Right atrium auricular region (tissue), 2 donors: ENCODE measurements around the gene FSD1L. TPM values are rescaled to one million over a fixed set of nuclear protein-coding genes. Genes with fewer than 3 reads are reported as not detected.

Experiments used
- DNase-seq: peaks from one replicate; pipeline ENCODE4 v3.0.0-alpha.2; 2019; ENCODE audit warnings: low spot score
- H3K27ac ChIP-seq, 2 donors: fragments of 200-600 bp; sonication (generic); 1 replicate in 1 of 2; 2 replicates in 1 of 2; pipeline ENCODE4 v1.5.1; 2016 to 2019
- H3K27me3 ChIP-seq, 2 donors: fragments of 200-600 bp; sonication (generic); one replicate each; pipeline versions ENCODE4 v1.5.1 to v1.6.0; 2017 to 2019
- H3K36me3 ChIP-seq: fragments of 200-600 bp; sonication (generic); one replicate; pipeline ENCODE4 v1.5.1; 2016
- H3K4me1 ChIP-seq, 2 donors: fragments of 200-600 bp; sonication (generic); one replicate each; pipeline versions ENCODE4 v1.5.1 to v1.6.0; 2017 to 2019
- H3K4me3 ChIP-seq, 2 donors: fragments of 200-600 bp; sonication (generic); 1 replicate in 1 of 2; 2 replicates in 1 of 2; pipeline ENCODE4 v1.5.1; 2017 to 2019; ENCODE audit warnings: mild to moderate bottlenecking in 1 of 2, moderate library complexity in 1 of 2
- H3K9me3 ChIP-seq, 2 donors: fragments of 200-600 bp; sonication (generic); one replicate each; pipeline ENCODE4 v1.5.1; 2019
- total RNA-seq, 2 donors: library from RNA; depleted of rRNA; stranded (reverse); fragments of >200 nt; gene quantifications; one replicate each; pipeline ENCODE4 v1.1.0, GENCODE V29; 2016
- TF ChIP-seq, protein P1 (sequence below), 2 donors: fragments of 200-600 bp; sonication (generic); IDR thresholded peaks; one replicate each; pipeline ENCODE4 v1.5.1; 2019; ENCODE audit warnings: antibody characterized with exemption in 2 of 2

FSD1L gene
- total RNA-seq, 2 donors from 2014 or later: 1.6 to 1.7 TPM

GRCh38 chr9:105418588-105419500, 29.0 kb upstream of the FSD1L start:
- Histone ChIP-seq H3K4me3 (no peak overlapping the region), H3K4me1 (no peaks in the 10 kb centered on the region), H3K9me3 (no peaks in the 10 kb centered on the region), H3K27ac (no peak overlapping the region), H3K36me3 (no peaks in the 10 kb centered on the region), H3K27me3 (no peaks in the 10 kb centered on the region)
- DNase-seq: no peak
- TF ChIP-seq, protein P1, sequence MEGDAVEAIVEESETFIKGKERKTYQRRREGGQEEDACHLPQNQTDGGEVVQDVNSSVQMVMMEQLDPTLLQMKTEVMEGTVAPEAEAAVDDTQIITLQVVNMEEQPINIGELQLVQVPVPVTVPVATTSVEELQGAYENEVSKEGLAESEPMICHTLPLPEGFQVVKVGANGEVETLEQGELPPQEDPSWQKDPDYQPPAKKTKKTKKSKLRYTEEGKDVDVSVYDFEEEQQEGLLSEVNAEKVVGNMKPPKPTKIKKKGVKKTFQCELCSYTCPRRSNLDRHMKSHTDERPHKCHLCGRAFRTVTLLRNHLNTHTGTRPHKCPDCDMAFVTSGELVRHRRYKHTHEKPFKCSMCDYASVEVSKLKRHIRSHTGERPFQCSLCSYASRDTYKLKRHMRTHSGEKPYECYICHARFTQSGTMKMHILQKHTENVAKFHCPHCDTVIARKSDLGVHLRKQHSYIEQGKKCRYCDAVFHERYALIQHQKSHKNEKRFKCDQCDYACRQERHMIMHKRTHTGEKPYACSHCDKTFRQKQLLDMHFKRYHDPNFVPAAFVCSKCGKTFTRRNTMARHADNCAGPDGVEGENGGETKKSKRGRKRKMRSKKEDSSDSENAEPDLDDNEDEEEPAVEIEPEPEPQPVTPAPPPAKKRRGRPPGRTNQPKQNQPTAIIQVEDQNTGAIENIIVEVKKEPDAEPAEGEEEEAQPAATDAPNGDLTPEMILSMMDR (IDR thresholded peaks at IDR 0.05): no peak

GRCh38 chr9:105419816-105420597, 27.8 kb upstream of the FSD1L start:
- Histone ChIP-seq H3K27me3 (no peaks in the 10 kb centered on the region), H3K9me3 (no peaks in the 10 kb centered on the region), H3K36me3 (no peaks in the 10 kb centered on the region), H3K27ac (no peak overlapping the region), H3K4me3 (no peak overlapping the region), H3K4me1 (no peaks in the 10 kb centered on the region)
- no peak for DNase-seq
- TF ChIP-seq, protein P1 (IDR thresholded peaks at IDR 0.05): no peak

DNA sequence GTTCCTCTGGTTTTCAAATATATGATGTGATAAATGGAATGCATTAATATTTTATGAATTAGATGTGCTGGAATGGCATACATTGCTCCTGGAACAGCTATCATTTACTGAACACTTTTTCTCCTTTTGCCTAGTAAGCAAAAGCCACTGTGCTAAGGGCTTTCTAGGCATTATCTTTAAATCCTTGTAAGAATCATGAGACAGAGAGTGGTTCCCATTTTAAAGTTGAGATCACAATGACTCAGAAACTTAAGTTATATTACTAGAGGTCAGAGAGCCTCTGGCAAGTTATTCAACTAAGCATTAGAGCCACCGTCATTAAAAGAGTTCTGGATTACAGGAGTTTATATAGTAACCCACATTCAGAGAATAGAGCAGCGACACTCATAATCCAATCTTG, 26.7 kb upstream of the FSD1L start:
- TF ChIP-seq, protein P1 (IDR thresholded peaks at IDR 0.05): no peak
- H3K27ac ChIP-seq: no peak overlapping the region

GRCh38 chr9:105421864-105422263, 26.0 kb upstream of the FSD1L start:
- H3K4me3 ChIP-seq: no peak overlapping the region

More for the DNA sequence above, 26.7 kb upstream of the FSD1L start:
- H3K9me3 ChIP-seq: no peaks in the 10 kb centered on the region
- H3K36me3 ChIP-seq: no peaks in the 10 kb centered on the region
- no peak overlapping the region for H3K4me3 ChIP-seq
- no peak for DNase-seq
- no peaks in the 10 kb centered on the region for H3K27me3 ChIP-seq
- no peaks in the 10 kb centered on the region for H3K4me1 ChIP-seq

DNA sequence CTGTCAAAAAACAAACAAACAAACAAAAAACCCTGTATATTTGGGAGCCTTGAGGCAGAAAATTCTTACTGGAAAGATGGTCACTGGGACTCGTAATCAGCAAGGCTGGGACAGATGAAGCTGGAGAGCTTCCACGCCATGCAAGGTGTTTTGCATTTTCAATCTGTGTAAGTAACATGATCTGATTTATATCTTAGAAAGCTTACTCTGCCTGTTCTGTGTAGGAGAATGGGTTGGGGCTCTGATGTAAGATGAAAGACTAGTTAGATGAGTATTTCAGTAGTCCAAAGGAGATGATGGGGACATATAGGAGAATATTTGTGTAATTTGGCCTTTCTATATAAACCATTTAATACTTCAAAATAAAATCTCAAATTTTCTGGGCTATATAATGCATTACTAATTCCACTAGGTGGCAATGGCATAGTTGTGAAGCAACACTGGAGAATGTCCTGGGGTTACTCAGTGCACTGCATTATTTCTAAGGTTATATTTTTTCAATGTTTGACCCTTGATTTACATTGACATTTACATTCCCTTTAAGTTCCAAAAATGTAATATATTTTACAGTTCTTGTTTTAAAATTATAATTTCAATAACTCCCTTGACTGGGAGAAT, 21.9 kb upstream of the FSD1L start:
- H3K4me3 ChIP-seq: no peak overlapping the region
- H3K36me3 ChIP-seq: no peaks in the 10 kb centered on the region
- TF ChIP-seq, protein P1 (IDR thresholded peaks at IDR 0.05): peak in 1 of 2 donors; percentile 63
- no peaks in the 10 kb centered on the region for H3K27me3 ChIP-seq
- no peaks in the 10 kb centered on the region for H3K9me3 ChIP-seq
- no peaks in the 10 kb centered on the region for H3K4me1 ChIP-seq
- DNase-seq: no peak
- no peak overlapping the region for H3K27ac ChIP-seq

More at GRCh38 chr9:105421864-105422263, 26.0 kb upstream of the FSD1L start:
- Histone ChIP-seq H3K27ac (no peak overlapping the region), H3K9me3 (no peaks in the 10 kb centered on the region), H3K27me3 (no peaks in the 10 kb centered on the region), H3K36me3 (no peaks in the 10 kb centered on the region), H3K4me1 (no peaks in the 10 kb centered on the region)
- no peak for DNase-seq
- TF ChIP-seq, protein P1 (IDR thresholded peaks at IDR 0.05): no peak
